Measurements from ENCODE around the gene DYNC2I2.

The DYNC2I2 gene

GRCh38 chr9:128632486-128632885 is 24.2 kb downstream of the DYNC2I2 start:
- Histone ChIP-seq H3K9me3 (ENCODE audit: control insufficient read depth, low read length) (no peaks in the 10 kb centered on the region), H3K4me1 (ENCODE audit: control insufficient read depth, insufficient read depth, low read length) (peaks cover 34% of the 10 kb centered on the region), H3K36me3 (ENCODE audit: control insufficient read depth, insufficient read depth, low read length) (peaks cover 18% of the 10 kb centered on the region), H3K9ac (ENCODE audit: low read length) (no peak overlapping the region), H3K27me3 (ENCODE audit: control insufficient read depth, insufficient read depth, low read length) (no peaks in the 10 kb centered on the region), H3K4me3 (ENCODE audit: low read length) (no peak overlapping the region)

GRCh38 chr9:128632066-128632465 is 24.6 kb downstream of the DYNC2I2 start:
- Histone ChIP-seq H3K36me3 (ENCODE audit: control insufficient read depth, insufficient read depth, low read length) (peaks cover 20% of the 10 kb centered on the region), H3K4me3 (ENCODE audit: low read length) (no peak overlapping the region), H3K9ac (ENCODE audit: low read length) (no peak overlapping the region), H3K27me3 (ENCODE audit: control insufficient read depth, insufficient read depth, low read length) (no peaks in the 10 kb centered on the region), H3K9me3 (ENCODE audit: control insufficient read depth, low read length) (no peaks in the 10 kb centered on the region), H3K4me1 (ENCODE audit: control insufficient read depth, insufficient read depth, low read length) (peaks cover 34% of the 10 kb centered on the region)

GRCh38 chr9:128631636-128632035 is 25.0 kb downstream of the DYNC2I2 start:
- Histone ChIP-seq H3K36me3 (ENCODE audit: control insufficient read depth, insufficient read depth, low read length) (peaks cover 25% of the 10 kb centered on the region), H3K9me3 (ENCODE audit: control insufficient read depth, low read length) (no peaks in the 10 kb centered on the region), H3K4me3 (ENCODE audit: low read length) (no peak overlapping the region), H3K27me3 (ENCODE audit: control insufficient read depth, insufficient read depth, low read length) (no peaks in the 10 kb centered on the region), H3K4me1 (ENCODE audit: control insufficient read depth, insufficient read depth, low read length) (peaks cover 31% of the 10 kb centered on the region), H3K9ac (ENCODE audit: low read length) (no peak overlapping the region)

GRCh38 chr9:128629852-128630545 is 26.6 kb downstream of the DYNC2I2 start:
- Histone ChIP-seq H3K27me3 (ENCODE audit: control insufficient read depth, insufficient read depth, low read length) (no peaks in the 10 kb centered on the region), H3K36me3 (ENCODE audit: control insufficient read depth, insufficient read depth, low read length) (peaks cover 28% of the 10 kb centered on the region), H3K4me1 (ENCODE audit: control insufficient read depth, insufficient read depth, low read length) (peaks cover 22% of the 10 kb centered on the region), H3K9ac (ENCODE audit: low read length) (no peak overlapping the region), H3K9me3 (ENCODE audit: control insufficient read depth, low read length) (no peaks in the 10 kb centered on the region), H3K4me3 (ENCODE audit: low read length) (no peak overlapping the region)

- H3K9ac ChIP-seq (ENCODE audit: low read length): no peak overlapping the region
- H3K9me3 ChIP-seq (ENCODE audit: control insufficient read depth, low read length): no peaks in the 10 kb centered on the region
- H3K27me3 ChIP-seq (ENCODE audit: control insufficient read depth, insufficient read depth, low read length): no peaks in the 10 kb centered on the region
- H3K36me3 ChIP-seq (ENCODE audit: control insufficient read depth, insufficient read depth, low read length): peaks cover 28% of the 10 kb centered on the region
- peaks cover 13% of the 10 kb centered on the region for H3K4me1 ChIP-seq (ENCODE audit: control insufficient read depth, insufficient read depth, low read length)
- no peak overlapping the region for H3K4me3 ChIP-seq (ENCODE audit: low read length)
Observed at GRCh38 chr9:128629136-128629535, 27.5 kb downstream of the DYNC2I2 start.

- Histone ChIP-seq H3K9ac (ENCODE audit: low read length) (no peak overlapping the region), H3K9me3 (ENCODE audit: control insufficient read depth, low read length) (no peaks in the 10 kb centered on the region), H3K36me3 (ENCODE audit: control insufficient read depth, insufficient read depth, low read length) (peaks cover 25% of the 10 kb centered on the region), H3K27me3 (ENCODE audit: control insufficient read depth, insufficient read depth, low read length) (no peaks in the 10 kb centered on the region), H3K4me3 (ENCODE audit: low read length) (no peak overlapping the region), H3K4me1 (ENCODE audit: control insufficient read depth, insufficient read depth, low read length) (peaks cover 9% of the 10 kb centered on the region)
Observed at GRCh38 chr9:128628471-128629048, 28.1 kb downstream of the DYNC2I2 start.

GRCh38 chr9:128627906-128628305 is 28.7 kb downstream of the DYNC2I2 start:
- H3K4me1 ChIP-seq (ENCODE audit: control insufficient read depth, insufficient read depth, low read length): peaks cover 7% of the 10 kb centered on the region
- H3K36me3 ChIP-seq (ENCODE audit: control insufficient read depth, insufficient read depth, low read length): peaks cover 19% of the 10 kb centered on the region
- H3K4me3 ChIP-seq (ENCODE audit: low read length): no peak overlapping the region
- H3K9me3 ChIP-seq (ENCODE audit: control insufficient read depth, low read length): no peaks in the 10 kb centered on the region
- H3K27me3 ChIP-seq (ENCODE audit: control insufficient read depth, insufficient read depth, low read length): no peaks in the 10 kb centered on the region
- H3K9ac ChIP-seq (ENCODE audit: low read length): no peak overlapping the region

- no peak overlapping the region for H3K4me3 ChIP-seq (ENCODE audit: low read length)
- peaks cover 17% of the 10 kb centered on the region for H3K36me3 ChIP-seq (ENCODE audit: control insufficient read depth, insufficient read depth, low read length)
- H3K4me1 ChIP-seq (ENCODE audit: control insufficient read depth, insufficient read depth, low read length): peaks cover 7% of the 10 kb centered on the region
- H3K9ac ChIP-seq (ENCODE audit: low read length): no peak overlapping the region
- H3K9me3 ChIP-seq (ENCODE audit: control insufficient read depth, low read length): no peaks in the 10 kb centered on the region
- H3K27me3 ChIP-seq (ENCODE audit: control insufficient read depth, insufficient read depth, low read length): no peaks in the 10 kb centered on the region
Observed at GRCh38 chr9:128627127-128627715, 29.4 kb downstream of the DYNC2I2 start.

GRCh38 chr9:128626181-128626580 is 30.5 kb downstream of the DYNC2I2 start:
- peaks cover 14% of the 10 kb centered on the region for H3K36me3 ChIP-seq (ENCODE audit: control insufficient read depth, insufficient read depth, low read length)
- H3K9ac ChIP-seq (ENCODE audit: low read length): no peak overlapping the region
- H3K4me1 ChIP-seq (ENCODE audit: control insufficient read depth, insufficient read depth, low read length): peaks cover 7% of the 10 kb centered on the region
- no peak overlapping the region for H3K4me3 ChIP-seq (ENCODE audit: low read length)
- H3K27me3 ChIP-seq (ENCODE audit: control insufficient read depth, insufficient read depth, low read length): no peaks in the 10 kb centered on the region
- no peaks in the 10 kb centered on the region for H3K9me3 ChIP-seq (ENCODE audit: control insufficient read depth, low read length)

- H3K4me1 ChIP-seq (ENCODE audit: control insufficient read depth, insufficient read depth, low read length): peaks cover 7% of the 10 kb centered on the region
- H3K4me3 ChIP-seq (ENCODE audit: low read length): no peak overlapping the region
- no peaks in the 10 kb centered on the region for H3K27me3 ChIP-seq (ENCODE audit: control insufficient read depth, insufficient read depth, low read length)
- peaks cover 14% of the 10 kb centered on the region for H3K36me3 ChIP-seq (ENCODE audit: control insufficient read depth, insufficient read depth, low read length)
- no peak overlapping the region for H3K9ac ChIP-seq (ENCODE audit: low read length)
- no peaks in the 10 kb centered on the region for H3K9me3 ChIP-seq (ENCODE audit: control insufficient read depth, low read length)
Observed at GRCh38 chr9:128625391-128626146, 31.1 kb downstream of the DYNC2I2 start.

GRCh38 chr9:128624566-128624965 is 32.1 kb downstream of the DYNC2I2 start:
- no peak overlapping the region for H3K9ac ChIP-seq (ENCODE audit: low read length)

More at GRCh38 chr9:128624566-128624965, 32.1 kb downstream of the DYNC2I2 start:
- Histone ChIP-seq H3K4me1 (ENCODE audit: control insufficient read depth, insufficient read depth, low read length) (peaks cover 7% of the 10 kb centered on the region), H3K36me3 (ENCODE audit: control insufficient read depth, insufficient read depth, low read length) (peaks cover 19% of the 10 kb centered on the region), H3K9me3 (ENCODE audit: control insufficient read depth, low read length) (no peaks in the 10 kb centered on the region), H3K4me3 (ENCODE audit: low read length) (no peak overlapping the region), H3K27me3 (ENCODE audit: control insufficient read depth, insufficient read depth, low read length) (no peaks in the 10 kb centered on the region)
